Measurements from ENCODE around the gene POLRMT.

DNA sequence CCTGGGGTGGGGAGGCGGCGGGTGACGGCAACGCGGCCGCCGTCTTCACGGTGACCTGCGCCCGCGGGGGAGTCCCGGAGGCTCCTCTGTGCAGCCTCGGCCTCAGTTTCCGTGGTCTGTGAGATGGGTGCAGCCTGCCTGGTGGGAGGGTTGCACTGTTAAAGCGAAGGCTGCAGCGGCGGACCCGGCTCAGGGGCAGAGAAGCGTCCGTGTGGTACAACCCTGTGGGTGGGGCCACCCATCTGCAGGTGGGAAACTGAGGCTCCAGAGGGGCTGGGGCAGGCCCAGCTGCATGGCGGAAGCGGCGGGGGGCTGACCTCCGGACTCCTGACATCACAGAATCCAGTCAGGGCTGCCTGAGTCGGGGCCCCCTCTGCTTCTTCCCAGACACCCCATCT, 6.8 kb upstream of the POLRMT start:
- TF ChIP-seq POLR2A (IDR thresholded peaks at IDR 0.05) (no peak), CTCF (IDR thresholded peaks at IDR 0.05) (no peak)

All from right lobe of liver (tissue), 4 donors.